Breast epithelium (tissue), 4 donors: ENCODE measurements around the gene KCTD16. TPM values are rescaled to one million over a fixed set of nuclear protein-coding genes. Genes with fewer than 3 reads are reported as not detected.

Source experiments
- DNase-seq, 2 donors: peaks; one replicate each; pipeline ENCODE4 v3.0.0-alpha.2; 2019; ENCODE audit warnings: low spot score in 2 of 2
- H3K27ac ChIP-seq, 2 donors: fragments of 200-600 bp; sonication (generic) in 1 of 2; one replicate each; pipeline ENCODE4 v1.5.1; 2016 to 2019; ENCODE audit warnings: mild to moderate bottlenecking in 1 of 2
- H3K27me3 ChIP-seq, 2 donors: fragments of 200-600 bp; sonication (generic) in 1 of 2; one replicate each; pipeline versions ENCODE4 v1.5.1 to v1.6.0; 2017 to 2019; ENCODE audit warnings: control low read depth in 1 of 2, mild to moderate bottlenecking in 1 of 2
- H3K36me3 ChIP-seq: fragments of 200-600 bp; one replicate; pipeline ENCODE4 v1.5.1; 2019
- H3K4me1 ChIP-seq, 2 donors: fragments of 200-600 bp; sonication (generic); one replicate each; pipeline ENCODE4 v1.5.1; 2016 to 2019; ENCODE audit warnings: control low read depth in 1 of 2
- H3K4me3 ChIP-seq, 3 donors: fragments of 200-600 bp; sonication (generic); 1 replicate in 2 of 3; 2 replicates in 1 of 3; pipeline ENCODE4 v1.5.1; 2016 to 2019; ENCODE audit warnings: mild to moderate bottlenecking in 3 of 3, moderate library complexity in 2 of 3
- H3K9me3 ChIP-seq, 2 donors: fragments of 200-600 bp; sonication (generic) in 1 of 2; one replicate each; pipeline ENCODE4 v1.5.1; 2016 to 2019; ENCODE audit warnings: control low read depth in 1 of 2
- POLR2A ChIP-seq: fragments of 450-650 bp; IDR thresholded peaks from one replicate; pipeline ENCODE4 v1.6.1; 2016; ENCODE audit warnings: antibody characterized with exemption, mild to moderate bottlenecking, moderate library complexity
- POLR2AphosphoS5 ChIP-seq, 3 donors: sonication (generic); formaldehyde crosslinking; IDR thresholded peaks; one replicate each; pipeline ENCODE4 v1.6.1; 2017; ENCODE audit warnings: antibody characterized with exemption in 3 of 3
- intact Hi-C: fragments of 100-400 bp; cut with DNase I; formaldehyde crosslinking; loops from one replicate; pipeline ENCODE4 v1.15.1; 2023; ENCODE audit warnings: low total_unique reads
- total RNA-seq, 3 donors: library from RNA; depleted of rRNA; stranded (reverse); fragments of >200 nt; gene quantifications; one replicate each; pipeline ENCODE4 v1.1.0, GENCODE V29; 2016
- TF ChIP-seq, protein P1 (sequence below), 3 donors: fragments of 450-650 bp; IDR thresholded peaks; one replicate each; pipeline ENCODE4 v1.5.1; 2016 to 2017; ENCODE audit warnings: antibody characterized with exemption in 3 of 3, mild to moderate bottlenecking in 3 of 3, moderate library complexity in 3 of 3

Gene KCTD16
- total RNA-seq, result under 1 TPM; under 0.01 to 0.33 (median 0.32) TPM

GRCh38 chr5:144170276-144171024 is at the start of gene KCTD16, which contains the start of gene YIPF5:
TSS of gene KCTD16 (plus strand) at chr5:144170873.
TSS of gene YIPF5 (minus strand) at chr5:144170659. CDS start at chr5:144169955, 704 bp downstream.
- TF ChIP-seq POLR2AphosphoS5 (IDR thresholded peaks at IDR 0.05) (peak; percentile 49 to 74 (median 65)), POLR2A (no peak)
- DNase-seq, result peak; percentile 94 to 95
- Histone ChIP-seq H3K4me3 (peak within 1 kb of the TSS; percentile 80 to 87 (median 82)), H3K9me3 (no peaks in the 10 kb centered on the region), H3K36me3 (no peaks in the 10 kb centered on the region), H3K4me1 (no peaks in the 10 kb centered on the region), H3K27ac (peak within 1 kb of the TSS; percentile 85), H3K27me3 (no peaks in the 10 kb centered on the region)
- intact Hi-C loops, result no loop called here

- no peaks in the 10 kb centered on the region for H3K27me3 ChIP-seq
- no peak overlapping the region for H3K4me3 ChIP-seq
- no peak overlapping the region for H3K27ac ChIP-seq
- DNase-seq, result no peak
- no peaks in the 10 kb centered on the region for H3K9me3 ChIP-seq
- H3K4me1 ChIP-seq, result no peaks in the 10 kb centered on the region
- intact Hi-C loops, result loop anchor here (5.0 kb wide), 1 partner anchor 131 kb away; no protein-coding TSS in a partner anchor
- no peak for TF ChIP-seq POLR2A
- TF ChIP-seq, protein P1, sequence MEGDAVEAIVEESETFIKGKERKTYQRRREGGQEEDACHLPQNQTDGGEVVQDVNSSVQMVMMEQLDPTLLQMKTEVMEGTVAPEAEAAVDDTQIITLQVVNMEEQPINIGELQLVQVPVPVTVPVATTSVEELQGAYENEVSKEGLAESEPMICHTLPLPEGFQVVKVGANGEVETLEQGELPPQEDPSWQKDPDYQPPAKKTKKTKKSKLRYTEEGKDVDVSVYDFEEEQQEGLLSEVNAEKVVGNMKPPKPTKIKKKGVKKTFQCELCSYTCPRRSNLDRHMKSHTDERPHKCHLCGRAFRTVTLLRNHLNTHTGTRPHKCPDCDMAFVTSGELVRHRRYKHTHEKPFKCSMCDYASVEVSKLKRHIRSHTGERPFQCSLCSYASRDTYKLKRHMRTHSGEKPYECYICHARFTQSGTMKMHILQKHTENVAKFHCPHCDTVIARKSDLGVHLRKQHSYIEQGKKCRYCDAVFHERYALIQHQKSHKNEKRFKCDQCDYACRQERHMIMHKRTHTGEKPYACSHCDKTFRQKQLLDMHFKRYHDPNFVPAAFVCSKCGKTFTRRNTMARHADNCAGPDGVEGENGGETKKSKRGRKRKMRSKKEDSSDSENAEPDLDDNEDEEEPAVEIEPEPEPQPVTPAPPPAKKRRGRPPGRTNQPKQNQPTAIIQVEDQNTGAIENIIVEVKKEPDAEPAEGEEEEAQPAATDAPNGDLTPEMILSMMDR (IDR thresholded peaks at IDR 0.05), result no peak
- TF ChIP-seq POLR2AphosphoS5 (IDR thresholded peaks at IDR 0.05), result no peak
- H3K36me3 ChIP-seq, result no peaks in the 10 kb centered on the region
These were observed 49.1 kb upstream of the KCTD16 start for GRCh38 chr5:144121577-144121976.

DNA sequence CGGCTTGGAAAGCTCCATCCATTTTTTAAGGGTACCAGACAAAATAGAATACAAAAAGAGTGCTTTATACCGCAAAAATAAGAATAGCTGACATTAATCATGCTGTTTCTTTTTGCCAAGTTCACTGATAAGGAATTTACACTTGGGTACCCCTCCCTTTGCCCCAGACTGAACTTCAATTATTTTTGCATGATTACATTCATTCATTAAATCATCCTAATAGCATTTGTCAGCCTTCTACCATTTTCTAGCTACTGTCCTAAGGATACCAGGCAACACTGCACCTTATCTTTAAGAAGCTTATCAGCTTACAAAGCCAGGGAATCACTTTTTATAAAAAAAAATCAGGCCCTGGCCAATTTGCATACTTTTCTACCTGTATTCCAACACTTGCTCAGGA is 48.6 kb upstream of the KCTD16 start:
- H3K4me1 ChIP-seq, result no peaks in the 10 kb centered on the region
- TF ChIP-seq, protein P1 (IDR thresholded peaks at IDR 0.05), result no peak
- no peak for TF ChIP-seq POLR2AphosphoS5 (IDR thresholded peaks at IDR 0.05)
- TF ChIP-seq POLR2A, result no peak
- no peak overlapping the region for H3K27ac ChIP-seq
- no peak overlapping the region for H3K4me3 ChIP-seq
- intact Hi-C loops, result loop anchor here (5.0 kb wide), 1 partner anchor 130 kb away; no protein-coding TSS in a partner anchor
- DNase-seq, result no peak
- H3K27me3 ChIP-seq, result no peaks in the 10 kb centered on the region
- no peaks in the 10 kb centered on the region for H3K36me3 ChIP-seq
- H3K9me3 ChIP-seq, result no peaks in the 10 kb centered on the region

DNA sequence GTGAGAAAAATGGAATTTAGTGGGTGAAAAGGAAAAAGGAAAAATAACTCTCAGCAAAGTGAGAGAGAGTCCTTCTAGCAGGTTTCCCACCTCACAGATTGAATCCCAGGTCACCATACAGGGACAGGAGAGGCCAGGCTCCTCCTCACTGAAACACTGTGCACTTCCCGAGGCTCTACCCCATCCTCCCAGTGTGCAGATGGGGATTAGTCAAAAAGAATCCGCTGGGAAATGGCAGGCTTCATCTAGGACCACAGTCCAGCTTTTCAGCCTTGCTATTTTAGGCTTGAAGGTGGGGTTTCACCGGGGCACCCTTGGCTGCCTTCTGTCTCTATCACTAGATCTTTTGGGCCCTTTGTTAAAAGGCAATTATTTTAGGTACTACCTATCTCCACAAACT is 48.0 kb upstream of the KCTD16 start:
- H3K27ac ChIP-seq, result no peak overlapping the region
- DNase-seq, result no peak
- intact Hi-C loops, result loop anchor here (5.0 kb wide), 1 partner anchor 130 kb away; no protein-coding TSS in a partner anchor
- no peaks in the 10 kb centered on the region for H3K27me3 ChIP-seq
- no peak for TF ChIP-seq POLR2A
- TF ChIP-seq, protein P1 (IDR thresholded peaks at IDR 0.05), result no peak
- TF ChIP-seq POLR2AphosphoS5 (IDR thresholded peaks at IDR 0.05), result no peak
- no peaks in the 10 kb centered on the region for H3K4me1 ChIP-seq
- no peaks in the 10 kb centered on the region for H3K36me3 ChIP-seq
- H3K9me3 ChIP-seq, result no peaks in the 10 kb centered on the region
- H3K4me3 ChIP-seq, result no peak overlapping the region

- no peaks in the 10 kb centered on the region for H3K27me3 ChIP-seq
- TF ChIP-seq, protein P1 (IDR thresholded peaks at IDR 0.05), result no peak
- TF ChIP-seq POLR2A, result no peak
- no peak for TF ChIP-seq POLR2AphosphoS5 (IDR thresholded peaks at IDR 0.05)
- no peaks in the 10 kb centered on the region for H3K36me3 ChIP-seq
- no peak for DNase-seq
- H3K4me1 ChIP-seq, result no peaks in the 10 kb centered on the region
- H3K27ac ChIP-seq, result no peak overlapping the region
- no peak overlapping the region for H3K4me3 ChIP-seq
- H3K9me3 ChIP-seq, result no peaks in the 10 kb centered on the region
- intact Hi-C loops, result no loop called here
These were observed 45.4 kb upstream of the KCTD16 start for GRCh38 chr5:144125163-144125726.
